Brain pericyte (primary cell): ENCODE measurements around the gene STEAP2.

Experiments used
- DNase-seq: peaks from one replicate; pipeline ENCODE4 v3.0.0-alpha.2; 2012; ENCODE audit warnings: low read depth, low spot score

Gene STEAP2

GRCh38 chr7:90192876-90193750 lies 18.4 kb upstream of the STEAP2 start:
- no peak for DNase-seq

- no peak for DNase-seq
These were observed 16.4 kb upstream of the STEAP2 start for GRCh38 chr7:90194911-90195809.

GRCh38 chr7:90201500-90202195 lies 9.9 kb upstream of the STEAP2 start:
- DNase-seq = no peak

- no peak for DNase-seq
These were observed 3.6 kb upstream of the STEAP2 start for GRCh38 chr7:90207956-90208355.

GRCh38 chr7:90209776-90210175 lies 1.8 kb upstream of the STEAP2 start:
- DNase-seq = no peak

GRCh38 chr7:90210475-90210874 lies 1.1 kb upstream of the STEAP2 start:
- DNase-seq = no peak

- DNase-seq = peak; percentile 1
These were observed 559 bp upstream of the STEAP2 start for GRCh38 chr7:90210981-90211380.

- no peak for DNase-seq
These were observed 582 bp downstream of the STEAP2 start for GRCh38 chr7:90212149-90212495.

- no peak for DNase-seq
These were observed 2.0 kb downstream of the STEAP2 start for GRCh38 chr7:90213521-90213920.

GRCh38 chr7:90216080-90216674 lies 4.6 kb downstream of the STEAP2 start:
- no peak for DNase-seq

- no peak for DNase-seq
These were observed 5.2 kb downstream of the STEAP2 start for GRCh38 chr7:90216771-90217170.

- DNase-seq = no peak
These were observed 10.8 kb downstream of the STEAP2 start for GRCh38 chr7:90222390-90222789.

- no peak for DNase-seq
These were observed 11.5 kb downstream of the STEAP2 start for GRCh38 chr7:90222811-90223725.

- no peak for DNase-seq
These were observed 12.7 kb downstream of the STEAP2 start for GRCh38 chr7:90224195-90224594.

- DNase-seq = no peak
These were observed 13.6 kb downstream of the STEAP2 start for GRCh38 chr7:90225181-90225580.

GRCh38 chr7:90225601-90226000 lies 14.1 kb downstream of the STEAP2 start:
- no peak for DNase-seq

- DNase-seq = no peak
These were observed 15.7 kb downstream of the STEAP2 start for GRCh38 chr7:90227259-90227658.

- no peak for DNase-seq
These were observed 18.1 kb downstream of the STEAP2 start for GRCh38 chr7:90229682-90230081.

GRCh38 chr7:90230834-90231233 lies 19.3 kb downstream of the STEAP2 start:
- no peak for DNase-seq

- DNase-seq = no peak
These were observed 19.8 kb downstream of the STEAP2 start for GRCh38 chr7:90231304-90231703.

- DNase-seq = no peak
These were observed 20.9 kb downstream of the STEAP2 start for GRCh38 chr7:90232430-90232829.
